ENCODE data around the gene CDKL1. TPM values are rescaled to one million over a fixed set of nuclear protein-coding genes. Genes with fewer than 3 reads are reported as not detected.
"Not testable (repeated sequence)": the region's sequence is repeated elsewhere in the genome, so short reads cannot be mapped to it uniquely, and the experiment has no call there.

CDKL1 gene
- polyA plus RNA-seq, 3 donors: 1.2 to 2.5 (median 1.3) TPM

DNA sequence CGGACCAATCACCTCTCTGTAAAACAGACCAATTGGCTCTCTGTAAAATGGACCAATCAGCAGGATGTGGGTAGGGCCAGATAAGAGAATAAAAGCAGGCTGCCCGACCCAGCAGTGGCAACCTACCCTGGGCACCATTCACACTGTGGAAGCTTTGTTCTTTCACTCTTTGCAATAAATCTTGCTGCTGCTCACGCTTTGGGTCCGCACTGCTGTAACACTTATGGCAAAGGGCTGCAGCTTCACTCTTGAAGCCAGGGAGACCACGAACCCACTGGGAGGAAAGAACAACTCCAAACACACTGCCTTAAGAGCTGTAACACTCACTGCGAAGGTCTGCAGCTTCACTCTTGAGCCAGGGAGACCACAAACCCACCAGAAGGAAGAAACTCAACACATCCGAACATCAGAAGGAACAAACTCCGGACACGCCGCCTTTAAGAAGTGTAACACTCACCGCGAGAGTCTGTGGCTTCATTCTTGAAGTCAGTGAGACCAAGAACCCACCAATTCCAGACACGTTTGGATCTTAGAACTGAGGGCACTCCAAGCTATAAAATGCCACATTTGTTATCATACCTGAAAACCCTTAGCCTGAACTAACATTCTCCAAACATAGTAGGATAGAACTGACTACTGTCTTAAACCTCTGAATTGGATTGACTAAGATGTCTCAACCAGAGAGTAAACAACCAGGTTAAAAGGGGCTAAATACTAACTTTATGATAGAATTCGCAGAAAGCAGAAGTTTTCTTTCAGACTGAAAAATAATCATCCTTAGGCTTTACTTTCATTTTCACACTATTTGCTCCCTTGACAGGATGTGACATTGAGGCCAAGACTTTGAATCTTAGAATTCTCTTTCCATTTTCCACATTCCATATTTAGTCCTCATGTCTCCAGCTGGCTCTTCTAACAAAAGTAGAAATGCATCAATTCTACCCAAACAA lies 33.6 kb downstream of the CDKL1 start:
- Histone ChIP-seq H3K27ac (ENCODE audit: low read depth in 1 of 2, low read length in 2 of 2) (peak overlapping the region; percentile 48 to 91), H2AFZ (ENCODE audit: insufficient read depth, low read depth, low read length, poor library complexity, severe bottlenecking) (peak overlapping the region; percentile 71), H3K36me3 (replicated peaks in 1 of 2; ENCODE audit: control insufficient read depth in 1 of 2, insufficient read depth in 2 of 2, low read length in 2 of 2) (peaks cover 0 to 3% of the 10 kb centered on the region in 2 donors), H3K27me3 (ENCODE audit: control insufficient read depth in 2 of 2, insufficient read depth in 2 of 2, low read length in 2 of 2) (no peaks in the 10 kb centered on the region), H3K4me2 (replicated peaks; ENCODE audit: extremely low read depth, low read length, poor library complexity, severe bottlenecking) (peak overlapping the region; percentile 81), H3K4me3 (replicated peaks in 1 of 3; ENCODE audit: low read depth in 2 of 3, low read length in 3 of 3) (peak overlapping the region; percentile 47 to 97 (median 81)), H3K9ac (ENCODE audit: insufficient read depth, low read length, poor library complexity, severe bottlenecking) (peak overlapping the region; percentile 64), H3K9me3 (replicated peaks in 1 of 2; ENCODE audit: control insufficient read depth in 1 of 2, insufficient read depth in 1 of 2, low read length in 2 of 2) (no peaks in the 10 kb centered on the region), H4K20me1 (ENCODE audit: insufficient read depth, low read length) (no peaks in the 10 kb centered on the region), H3K79me2 (ENCODE audit: insufficient read depth, low read length) (no peaks in the 10 kb centered on the region), H3K4me1 (ENCODE audit: control insufficient read depth in 1 of 2, insufficient read depth in 2 of 2, low read length in 2 of 2) (peaks cover 15 to 16% of the 10 kb centered on the region in 2 donors)
- Mint-ChIP-seq H3K9me3 (peaks cover 0 to 9% (median 6%) of the 10 kb centered on the region in 7 donors), H3K27me3 (ENCODE audit: low read depth in 3 of 3) (peaks cover 1 to 2% (median 2%) of the 10 kb centered on the region in 3 donors), H3K4me3 (peak overlapping the region; percentile 88 to 95), H3K4me1 (peaks cover 27% of the 10 kb centered on the region), H3K36me3 (peaks cover 9 to 10% of the 10 kb centered on the region in 2 donors), H3K27ac (peak overlapping the region; percentile 82 to 95 (median 93))
- intact Hi-C loops (cut with micrococcal nuclease): no loop called here
- WGBS (ENCODE audit: insufficient coverage): 0% methylated on average over 12 of the region's 14 CpGs
- TF ChIP-seq, protein P1, sequence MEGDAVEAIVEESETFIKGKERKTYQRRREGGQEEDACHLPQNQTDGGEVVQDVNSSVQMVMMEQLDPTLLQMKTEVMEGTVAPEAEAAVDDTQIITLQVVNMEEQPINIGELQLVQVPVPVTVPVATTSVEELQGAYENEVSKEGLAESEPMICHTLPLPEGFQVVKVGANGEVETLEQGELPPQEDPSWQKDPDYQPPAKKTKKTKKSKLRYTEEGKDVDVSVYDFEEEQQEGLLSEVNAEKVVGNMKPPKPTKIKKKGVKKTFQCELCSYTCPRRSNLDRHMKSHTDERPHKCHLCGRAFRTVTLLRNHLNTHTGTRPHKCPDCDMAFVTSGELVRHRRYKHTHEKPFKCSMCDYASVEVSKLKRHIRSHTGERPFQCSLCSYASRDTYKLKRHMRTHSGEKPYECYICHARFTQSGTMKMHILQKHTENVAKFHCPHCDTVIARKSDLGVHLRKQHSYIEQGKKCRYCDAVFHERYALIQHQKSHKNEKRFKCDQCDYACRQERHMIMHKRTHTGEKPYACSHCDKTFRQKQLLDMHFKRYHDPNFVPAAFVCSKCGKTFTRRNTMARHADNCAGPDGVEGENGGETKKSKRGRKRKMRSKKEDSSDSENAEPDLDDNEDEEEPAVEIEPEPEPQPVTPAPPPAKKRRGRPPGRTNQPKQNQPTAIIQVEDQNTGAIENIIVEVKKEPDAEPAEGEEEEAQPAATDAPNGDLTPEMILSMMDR (IDR thresholded peaks at IDR 0.05): no peak
- peak in 1 of 3 donors; percentile 20 for DNase-seq

DNA sequence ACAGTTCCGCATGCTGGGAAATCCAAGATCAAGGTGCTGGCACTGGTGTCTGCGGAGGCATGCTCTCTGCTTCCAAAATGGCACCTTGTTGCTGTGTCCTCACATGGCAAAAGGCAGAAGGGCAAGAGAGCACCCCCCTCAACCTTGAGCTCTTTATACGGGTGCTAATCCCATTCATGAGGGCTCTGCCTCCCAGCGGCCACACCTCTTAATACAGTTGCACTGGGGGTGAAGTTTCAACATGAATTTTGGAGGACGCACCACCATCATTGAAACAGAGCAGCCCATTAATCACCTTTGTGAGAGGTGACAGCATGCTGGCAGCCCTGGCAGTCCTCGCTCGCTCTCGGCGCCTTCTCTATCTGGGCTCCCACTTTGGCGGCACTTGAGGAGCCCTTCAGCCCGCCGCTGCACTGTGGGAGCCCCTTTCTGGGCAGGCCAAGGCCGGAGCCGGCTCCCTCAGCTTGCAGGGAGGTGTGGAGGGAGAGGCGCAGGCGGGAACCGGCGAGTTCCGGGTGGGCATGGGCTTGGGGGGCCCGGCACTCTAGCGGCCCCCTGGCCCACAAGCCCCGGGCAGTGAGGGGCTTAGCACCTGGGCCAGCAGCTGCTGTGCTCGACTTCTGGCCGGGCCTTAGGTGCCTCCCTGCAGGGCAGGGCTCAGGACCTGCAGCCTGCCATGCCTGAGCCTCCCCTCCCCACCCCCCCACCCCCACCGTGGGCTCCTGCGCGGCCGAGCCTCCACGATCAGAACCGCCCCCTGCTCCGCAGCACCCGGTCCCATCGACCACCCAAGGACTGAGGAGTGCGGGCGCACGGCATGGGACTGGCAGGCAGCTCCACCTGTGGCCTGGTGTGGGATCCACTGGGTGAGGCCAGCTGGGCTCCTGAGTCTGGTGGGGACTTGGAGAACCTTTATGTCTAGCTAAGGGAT lies 34.9 kb downstream of the CDKL1 start:
- H3K27ac ChIP-seq (ENCODE audit: low read depth in 1 of 2, low read length in 2 of 2); H2AFZ ChIP-seq (ENCODE audit: insufficient read depth, low read depth, low read length, poor library complexity, severe bottlenecking); H3K27ac Mint-ChIP-seq: not testable (repeated sequence)

More for the DNA sequence above, 34.9 kb downstream of the CDKL1 start:
- H3K27me3 Mint-ChIP-seq (ENCODE audit: low read depth in 3 of 3); H3K9me3 Mint-ChIP-seq; H3K4me2 ChIP-seq (replicated peaks; ENCODE audit: extremely low read depth, low read length, poor library complexity, severe bottlenecking); H4K20me1 ChIP-seq (ENCODE audit: insufficient read depth, low read length); H3K4me3 ChIP-seq (replicated peaks in 1 of 3; ENCODE audit: low read depth in 2 of 3, low read length in 3 of 3); H3K4me3 Mint-ChIP-seq; H3K9ac ChIP-seq (ENCODE audit: insufficient read depth, low read length, poor library complexity, severe bottlenecking); H3K79me2 ChIP-seq (ENCODE audit: insufficient read depth, low read length); H3K9me3 ChIP-seq (replicated peaks in 1 of 2; ENCODE audit: control insufficient read depth in 1 of 2, insufficient read depth in 1 of 2, low read length in 2 of 2); DNase-seq; intact Hi-C loops (cut with micrococcal nuclease); H3K27me3 ChIP-seq (ENCODE audit: control insufficient read depth in 2 of 2, insufficient read depth in 2 of 2, low read length in 2 of 2): not testable (repeated sequence)
- WGBS (ENCODE audit: insufficient coverage): 98% methylated on average over 18 of the region's 36 CpGs
- Mint-ChIP-seq H3K36me3 (peaks cover 22% of the 10 kb centered on the region in 2 donors), H3K4me1 (peaks cover 23% of the 10 kb centered on the region)
- peaks cover 15 to 16% of the 10 kb centered on the region in 2 donors for H3K4me1 ChIP-seq (ENCODE audit: control insufficient read depth in 1 of 2, insufficient read depth in 2 of 2, low read length in 2 of 2)
- H3K36me3 ChIP-seq (replicated peaks in 1 of 2; ENCODE audit: control insufficient read depth in 1 of 2, insufficient read depth in 2 of 2, low read length in 2 of 2): peaks cover 0 to 16% of the 10 kb centered on the region in 2 donors
